SK-N-SH treated with all-trans-retinoic acid at 6 μM for 48 hours (cell line): ENCODE data around the gene DONSON.

Experiments used
- ATAC-seq: fragments of 200-7000 bp; cut with Tn5 transposase; 3 replicates; pipeline ENCODE4 v1.9.1; 2020; ENCODE audit warnings: mild to moderate bottlenecking, moderate library complexity
- ARNTL ChIP-seq: fragments of 450-650 bp; formaldehyde crosslinking; IDR thresholded peaks from 2 replicates; pipeline ENCODE4 v1.5.0; 2020; ENCODE audit warnings: low read depth, mild to moderate bottlenecking, moderate library complexity, borderline replicate concordance
- BACH2 ChIP-seq: fragments of 250-450 bp; sonication (Bioruptor Pico); IDR thresholded peaks from 2 replicates; pipeline ENCODE4 v1.9.0; 2021; ENCODE audit warnings: mild to moderate bottlenecking, borderline replicate concordance
- CSDC2 ChIP-seq: fragments of 250-450 bp; sonication (Bioruptor Pico); IDR thresholded peaks from 2 replicates; pipeline ENCODE4 v1.5.0; 2020; ENCODE audit warnings: mild to moderate bottlenecking, moderate library complexity
- ESRRG ChIP-seq: fragments of 250-450 bp; sonication (Bioruptor Pico); IDR thresholded peaks from 2 replicates; pipeline ENCODE4 v1.6.1; 2021; ENCODE audit warnings: mild to moderate bottlenecking
- ISL1 ChIP-seq: fragments of 250-450 bp; sonication (Bioruptor Pico); IDR thresholded peaks from 2 replicates; pipeline ENCODE4 v2.1.2; 2022; ENCODE audit warnings: mild to moderate bottlenecking, moderate library complexity
- OSR1 ChIP-seq: fragments of 250-450 bp; sonication (Bioruptor Pico); IDR thresholded peaks from 2 replicates; pipeline ENCODE4 v1.8.0; 2022; ENCODE audit warnings: moderate library complexity, mild to moderate bottlenecking, inconsistent platforms
- PPARA ChIP-seq: fragments of 250-450 bp; sonication (Bioruptor Pico); IDR thresholded peaks from 2 replicates; pipeline ENCODE4 v1.5.0; 2020; ENCODE audit warnings: mild to moderate bottlenecking, borderline replicate concordance
- RARB ChIP-seq: fragments of 250-450 bp; sonication (Bioruptor Pico); IDR thresholded peaks from 2 replicates; pipeline ENCODE4 v1.8.0; 2021; ENCODE audit warnings: mild to moderate bottlenecking, moderate library complexity
- SNAI2 ChIP-seq: fragments of 250-450 bp; sonication (Bioruptor Pico); IDR thresholded peaks from 2 replicates; pipeline ENCODE4 v1.5.0; 2020; ENCODE audit warnings: mild to moderate bottlenecking, moderate library complexity
- TCF4 ChIP-seq: fragments of 250-450 bp; sonication (Bioruptor Pico); IDR thresholded peaks from 2 replicates; pipeline ENCODE4 v1.8.0; 2021; ENCODE audit warnings: mild to moderate bottlenecking, moderate library complexity, borderline replicate concordance
- TOX ChIP-seq: fragments of 250-450 bp; sonication (Bioruptor Pico); IDR thresholded peaks from 2 replicates; pipeline ENCODE4 v1.8.0; 2021; ENCODE audit warnings: mild to moderate bottlenecking, moderate library complexity, borderline replicate concordance
- TSHZ2 ChIP-seq: fragments of 250-450 bp; sonication (Bioruptor Pico); IDR thresholded peaks from 2 replicates; pipeline ENCODE4 v1.5.0; 2020; ENCODE audit warnings: mild to moderate bottlenecking, moderate library complexity
- ZFP3 ChIP-seq: fragments of 250-450 bp; sonication (Bioruptor Pico); IDR thresholded peaks from 2 replicates; pipeline ENCODE4 v1.5.0; 2020; ENCODE audit warnings: mild to moderate bottlenecking, moderate library complexity
- ZFP30 ChIP-seq: fragments of 450-650 bp; formaldehyde crosslinking; IDR thresholded peaks from 2 replicates; pipeline ENCODE4 v1.5.0; 2022; ENCODE audit warnings: mild to moderate bottlenecking, moderate library complexity
- ZNF565 ChIP-seq: fragments of 450-650 bp; formaldehyde crosslinking; conservative IDR thresholded peaks from 2 replicates; pipeline ENCODE4 v1.5.0; 2020; ENCODE audit warnings: low read depth, mild to moderate bottlenecking, moderate library complexity
- ZNF70 ChIP-seq: fragments of 450-650 bp; formaldehyde crosslinking; IDR thresholded peaks from 2 replicates; pipeline ENCODE4 v1.5.0; 2020; ENCODE audit warnings: mild to moderate bottlenecking, moderate library complexity
- ZNF8 ChIP-seq: fragments of 450-650 bp; formaldehyde crosslinking; IDR thresholded peaks from 2 replicates; pipeline ENCODE4 v1.5.0; 2020; ENCODE audit warnings: mild to moderate bottlenecking, moderate library complexity
- TF ChIP-seq, protein P1 (sequence below): fragments of 250-450 bp; sonication (Bioruptor Pico); IDR thresholded peaks from 2 replicates; pipeline ENCODE4 v1.8.0; 2021; ENCODE audit warnings: low read depth, mild to moderate bottlenecking, moderate library complexity, borderline replicate concordance
- TF ChIP-seq, protein P2 (sequence below): fragments of 250-450 bp; sonication (Bioruptor Pico); IDR thresholded peaks from 2 replicates; pipeline ENCODE4 v1.5.1; 2021; ENCODE audit warnings: mild to moderate bottlenecking, moderate library complexity
- TF ChIP-seq, protein P3 (sequence below): fragments of 250-450 bp; sonication (Bioruptor Pico); IDR thresholded peaks from 2 replicates; pipeline ENCODE4 v1.5.1; 2020; ENCODE audit warnings: low read depth, mild to moderate bottlenecking, moderate library complexity

DONSON gene

GRCh38 chr21:33558777-33559421, 29.6 kb downstream of the DONSON start:
- TF ChIP-seq ESRRG (CRISPR knock-in tag) (no peak), ARNTL (CRISPR knock-in tag) (no peak), ZNF565 (CRISPR knock-in tag) (no peak), RARB (CRISPR knock-in tag) (no peak), ZNF70 (CRISPR knock-in tag) (no peak), TOX (CRISPR knock-in tag) (no peak), ZFP30 (CRISPR knock-in tag) (no peak), OSR1 (CRISPR knock-in tag) (no peak), ISL1 (no peak), ZFP3 (CRISPR knock-in tag) (no peak), CSDC2 (no peak), BACH2 (CRISPR knock-in tag) (no peak)
- TF ChIP-seq, protein P1, sequence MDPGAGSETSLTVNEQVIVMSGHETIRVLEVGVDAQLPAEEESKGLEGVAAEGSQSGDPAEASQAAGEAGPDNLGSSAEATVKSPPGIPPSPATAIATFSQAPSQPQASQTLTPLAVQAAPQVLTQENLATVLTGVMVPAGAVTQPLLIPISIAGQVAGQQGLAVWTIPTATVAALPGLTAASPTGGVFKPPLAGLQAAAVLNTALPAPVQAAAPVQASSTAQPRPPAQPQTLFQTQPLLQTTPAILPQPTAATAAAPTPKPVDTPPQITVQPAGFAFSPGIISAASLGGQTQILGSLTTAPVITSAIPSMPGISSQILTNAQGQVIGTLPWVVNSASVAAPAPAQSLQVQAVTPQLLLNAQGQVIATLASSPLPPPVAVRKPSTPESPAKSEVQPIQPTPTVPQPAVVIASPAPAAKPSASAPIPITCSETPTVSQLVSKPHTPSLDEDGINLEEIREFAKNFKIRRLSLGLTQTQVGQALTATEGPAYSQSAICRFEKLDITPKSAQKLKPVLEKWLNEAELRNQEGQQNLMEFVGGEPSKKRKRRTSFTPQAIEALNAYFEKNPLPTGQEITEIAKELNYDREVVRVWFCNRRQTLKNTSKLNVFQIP (CRISPR knock-in tag): no peak
- ATAC-seq: no peak

DNA sequence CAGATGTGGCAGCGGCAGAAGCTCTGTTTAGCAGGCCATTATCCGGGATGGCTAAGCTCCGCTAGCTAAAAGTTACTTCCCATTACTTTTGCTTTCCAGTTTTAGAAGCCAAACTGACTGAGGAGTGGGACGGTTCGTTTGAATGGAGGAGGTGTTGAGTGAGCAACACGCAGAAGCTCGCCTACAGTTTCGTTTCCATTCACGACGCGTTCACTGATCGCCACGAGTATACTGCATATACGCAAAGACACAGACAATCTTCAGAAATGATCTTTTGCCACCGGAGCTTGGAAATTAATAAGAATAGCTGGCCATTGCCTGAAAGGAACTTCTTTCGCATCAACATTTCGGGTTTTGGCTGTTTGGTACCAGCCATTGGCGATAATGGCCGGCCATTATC, 31.0 kb downstream of the DONSON start:
- TF ChIP-seq ZFP30 (CRISPR knock-in tag): no peak
- no peak for ATAC-seq

- no peak for TF ChIP-seq BACH2 (CRISPR knock-in tag)
- ATAC-seq: no peak
These were observed 33.5 kb downstream of the DONSON start for GRCh38 chr21:33554982-33555344.

GRCh38 chr21:33554236-33554981, 34.1 kb downstream of the DONSON start:
- no peak for ATAC-seq
- no peak for TF ChIP-seq ARNTL (CRISPR knock-in tag)
- no peak for TF ChIP-seq TCF4 (CRISPR knock-in tag)
- TF ChIP-seq ZNF565 (CRISPR knock-in tag): no peak
- TF ChIP-seq ZFP30 (CRISPR knock-in tag): no peak
- TF ChIP-seq CSDC2: no peak
- TF ChIP-seq ESRRG (CRISPR knock-in tag): no peak
- TF ChIP-seq, protein P1 (CRISPR knock-in tag): no peak
- no peak for TF ChIP-seq SNAI2 (CRISPR knock-in tag)
- TF ChIP-seq, protein P2, sequence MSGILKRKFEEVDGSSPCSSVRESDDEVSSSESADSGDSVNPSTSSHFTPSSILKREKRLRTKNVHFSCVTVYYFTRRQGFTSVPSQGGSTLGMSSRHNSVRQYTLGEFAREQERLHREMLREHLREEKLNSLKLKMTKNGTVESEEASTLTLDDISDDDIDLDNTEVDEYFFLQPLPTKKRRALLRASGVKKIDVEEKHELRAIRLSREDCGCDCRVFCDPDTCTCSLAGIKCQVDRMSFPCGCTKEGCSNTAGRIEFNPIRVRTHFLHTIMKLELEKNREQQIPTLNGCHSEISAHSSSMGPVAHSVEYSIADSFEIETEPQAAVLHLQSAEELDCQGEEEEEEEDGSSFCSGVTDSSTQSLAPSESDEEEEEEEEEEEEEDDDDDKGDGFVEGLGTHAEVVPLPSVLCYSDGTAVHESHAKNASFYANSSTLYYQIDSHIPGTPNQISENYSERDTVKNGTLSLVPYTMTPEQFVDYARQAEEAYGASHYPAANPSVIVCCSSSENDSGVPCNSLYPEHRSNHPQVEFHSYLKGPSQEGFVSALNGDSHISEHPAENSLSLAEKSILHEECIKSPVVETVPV (CRISPR knock-in tag): no peak
- no peak for TF ChIP-seq PPARA (CRISPR knock-in tag)
- TF ChIP-seq ZNF8 (CRISPR knock-in tag): no peak
- TF ChIP-seq, protein P3, sequence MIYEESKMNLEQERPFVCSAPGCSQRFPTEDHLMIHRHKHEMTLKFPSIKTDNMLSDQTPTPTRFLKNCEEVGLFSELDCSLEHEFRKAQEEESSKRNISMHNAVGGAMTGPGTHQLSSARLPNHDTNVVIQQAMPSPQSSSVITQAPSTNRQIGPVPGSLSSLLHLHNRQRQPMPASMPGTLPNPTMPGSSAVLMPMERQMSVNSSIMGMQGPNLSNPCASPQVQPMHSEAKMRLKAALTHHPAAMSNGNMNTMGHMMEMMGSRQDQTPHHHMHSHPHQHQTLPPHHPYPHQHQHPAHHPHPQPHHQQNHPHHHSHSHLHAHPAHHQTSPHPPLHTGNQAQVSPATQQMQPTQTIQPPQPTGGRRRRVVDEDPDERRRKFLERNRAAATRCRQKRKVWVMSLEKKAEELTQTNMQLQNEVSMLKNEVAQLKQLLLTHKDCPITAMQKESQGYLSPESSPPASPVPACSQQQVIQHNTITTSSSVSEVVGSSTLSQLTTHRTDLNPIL (CRISPR knock-in tag): no peak
- no peak for TF ChIP-seq ZFP3 (CRISPR knock-in tag)
- TF ChIP-seq TSHZ2 (CRISPR knock-in tag): no peak
